Breast epithelium (tissue), 3 donors: Measurements from ENCODE around the gene PIP5KL1.

Experiments
- CTCF ChIP-seq, 3 donors: fragments of 450-650 bp; IDR thresholded peaks; one replicate each; pipeline ENCODE4 v1.5.1; 2016 to 2017; ENCODE audit warnings: antibody characterized with exemption in 3 of 3, mild to moderate bottlenecking in 3 of 3, moderate library complexity in 3 of 3
- POLR2A ChIP-seq: fragments of 450-650 bp; IDR thresholded peaks from one replicate; pipeline ENCODE4 v1.6.1; 2016; ENCODE audit warnings: antibody characterized with exemption, mild to moderate bottlenecking, moderate library complexity
- POLR2AphosphoS5 ChIP-seq, 3 donors: sonication (generic); formaldehyde crosslinking; IDR thresholded peaks; one replicate each; pipeline ENCODE4 v1.6.1; 2017; ENCODE audit warnings: antibody characterized with exemption in 3 of 3

- no peak for TF ChIP-seq CTCF (IDR thresholded peaks at IDR 0.05)
- no peak for TF ChIP-seq POLR2AphosphoS5 (IDR thresholded peaks at IDR 0.05)
- TF ChIP-seq POLR2A = no peak
These were observed 32.9 kb upstream of the PIP5KL1 start for GRCh38 chr9:127963359-127964064.
